Stomach (tissue), 4 donors: ENCODE data around the gene NPL.

Experiments used
- EP300 ChIP-seq: sonication (generic); formaldehyde crosslinking; IDR thresholded peaks from one replicate; pipeline ENCODE4 v1.6.1; 2017; ENCODE audit warnings: antibody characterized with exemption
- POLR2A ChIP-seq, 4 donors: fragments of 450-650 bp; IDR thresholded peaks; one replicate each; pipeline ENCODE4 v1.6.1; 2016; ENCODE audit warnings: antibody characterized with exemption in 4 of 4, control low read depth in 2 of 4, mild to moderate bottlenecking in 1 of 4, moderate library complexity in 1 of 4
- POLR2AphosphoS5 ChIP-seq, 3 donors: sonication (generic); formaldehyde crosslinking; IDR thresholded peaks; one replicate each; pipeline ENCODE4 v1.6.1; 2016; ENCODE audit warnings: antibody characterized with exemption in 3 of 3
- TF ChIP-seq, protein P1 (sequence below), 7 experiments: fragments of 450-650 bp in 4 of 7; fragments of 200-600 bp in 3 of 7; sonication (generic) in 3 of 7; IDR thresholded peaks; one replicate each; pipeline ENCODE4 v1.5.1; 2016 to 2019; ENCODE audit warnings: antibody characterized with exemption in 7 of 7, control low read depth in 2 of 7, mild to moderate bottlenecking in 1 of 7

GRCh38 chr1:182867861-182868260, 78.3 kb downstream of the NPL start:
- TF ChIP-seq EP300 (no peak), POLR2A (IDR thresholded peaks at IDR 0.05) (no peak), POLR2AphosphoS5 (IDR thresholded peaks at IDR 0.05) (no peak)
- TF ChIP-seq, protein P1, sequence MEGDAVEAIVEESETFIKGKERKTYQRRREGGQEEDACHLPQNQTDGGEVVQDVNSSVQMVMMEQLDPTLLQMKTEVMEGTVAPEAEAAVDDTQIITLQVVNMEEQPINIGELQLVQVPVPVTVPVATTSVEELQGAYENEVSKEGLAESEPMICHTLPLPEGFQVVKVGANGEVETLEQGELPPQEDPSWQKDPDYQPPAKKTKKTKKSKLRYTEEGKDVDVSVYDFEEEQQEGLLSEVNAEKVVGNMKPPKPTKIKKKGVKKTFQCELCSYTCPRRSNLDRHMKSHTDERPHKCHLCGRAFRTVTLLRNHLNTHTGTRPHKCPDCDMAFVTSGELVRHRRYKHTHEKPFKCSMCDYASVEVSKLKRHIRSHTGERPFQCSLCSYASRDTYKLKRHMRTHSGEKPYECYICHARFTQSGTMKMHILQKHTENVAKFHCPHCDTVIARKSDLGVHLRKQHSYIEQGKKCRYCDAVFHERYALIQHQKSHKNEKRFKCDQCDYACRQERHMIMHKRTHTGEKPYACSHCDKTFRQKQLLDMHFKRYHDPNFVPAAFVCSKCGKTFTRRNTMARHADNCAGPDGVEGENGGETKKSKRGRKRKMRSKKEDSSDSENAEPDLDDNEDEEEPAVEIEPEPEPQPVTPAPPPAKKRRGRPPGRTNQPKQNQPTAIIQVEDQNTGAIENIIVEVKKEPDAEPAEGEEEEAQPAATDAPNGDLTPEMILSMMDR (IDR thresholded peaks at IDR 0.05): no peak
